HL-60 (cell line): Measurements from ENCODE around the gene GNAL.

Experiments
- DNase-seq, 2 experiments: peaks; one replicate each; pipeline ENCODE4 v3.0.0-alpha.2; 2010 to 2020; ENCODE audit warnings: low read depth in 1 of 2, low spot score in 1 of 2
- H3K27ac ChIP-seq: fragments of 250-450 bp; sonication (Bioruptor Pico); replicated peaks from 2 replicates; pipeline ENCODE4 v1.5.1; 2020; ENCODE audit warnings: mild to moderate bottlenecking, moderate library complexity
- H3K27me3 ChIP-seq: fragments of 250-450 bp; sonication (Bioruptor Pico); 2 replicates; pipeline ENCODE4 v1.5.1; 2021; ENCODE audit warnings: mild to moderate bottlenecking, moderate library complexity; ENCODE audit not compliant: insufficient read depth, poor library complexity, severe bottlenecking
- H3K4me3 ChIP-seq: replicated peaks from 2 replicates; pipeline ENCODE4 v1.5.1; 2011; ENCODE audit warnings: mild to moderate bottlenecking, control low read depth, low read length; ENCODE audit not compliant: insufficient read depth
- GABPA ChIP-seq: IDR thresholded peaks from 2 replicates; pipeline ENCODE4 v1.6.1; 2012; ENCODE audit warnings: low read depth
- POLR2AphosphoS5 ChIP-seq: IDR thresholded peaks from 2 replicates; pipeline ENCODE4 v1.6.1; 2012; ENCODE audit warnings: low read depth
- SPI1 ChIP-seq: IDR thresholded peaks from 2 replicates; pipeline ENCODE4 v1.6.1; 2012; ENCODE audit warnings: low read depth, mild to moderate bottlenecking, borderline replicate concordance
- TF ChIP-seq, protein P1 (sequence below): IDR thresholded peaks from 2 replicates; pipeline ENCODE4 v1.6.1; 2012; ENCODE audit warnings: low read depth; ENCODE audit not compliant: insufficient replicate concordance
- TF ChIP-seq, protein P2 (sequence below): IDR thresholded peaks from one replicate; pipeline ENCODE4 v1.5.1; 2011; ENCODE audit warnings: low read length, control low read depth, inconsistent platforms; ENCODE audit not compliant: insufficient read depth

Gene GNAL

GRCh38 chr18:11657554-11657953 is 31.5 kb upstream of the GNAL start:
- Histone ChIP-seq H3K27ac (no peak overlapping the region), H3K27me3 (peaks cover 34% of the 10 kb centered on the region), H3K4me3 (no peak overlapping the region)
- TF ChIP-seq, protein P1, sequence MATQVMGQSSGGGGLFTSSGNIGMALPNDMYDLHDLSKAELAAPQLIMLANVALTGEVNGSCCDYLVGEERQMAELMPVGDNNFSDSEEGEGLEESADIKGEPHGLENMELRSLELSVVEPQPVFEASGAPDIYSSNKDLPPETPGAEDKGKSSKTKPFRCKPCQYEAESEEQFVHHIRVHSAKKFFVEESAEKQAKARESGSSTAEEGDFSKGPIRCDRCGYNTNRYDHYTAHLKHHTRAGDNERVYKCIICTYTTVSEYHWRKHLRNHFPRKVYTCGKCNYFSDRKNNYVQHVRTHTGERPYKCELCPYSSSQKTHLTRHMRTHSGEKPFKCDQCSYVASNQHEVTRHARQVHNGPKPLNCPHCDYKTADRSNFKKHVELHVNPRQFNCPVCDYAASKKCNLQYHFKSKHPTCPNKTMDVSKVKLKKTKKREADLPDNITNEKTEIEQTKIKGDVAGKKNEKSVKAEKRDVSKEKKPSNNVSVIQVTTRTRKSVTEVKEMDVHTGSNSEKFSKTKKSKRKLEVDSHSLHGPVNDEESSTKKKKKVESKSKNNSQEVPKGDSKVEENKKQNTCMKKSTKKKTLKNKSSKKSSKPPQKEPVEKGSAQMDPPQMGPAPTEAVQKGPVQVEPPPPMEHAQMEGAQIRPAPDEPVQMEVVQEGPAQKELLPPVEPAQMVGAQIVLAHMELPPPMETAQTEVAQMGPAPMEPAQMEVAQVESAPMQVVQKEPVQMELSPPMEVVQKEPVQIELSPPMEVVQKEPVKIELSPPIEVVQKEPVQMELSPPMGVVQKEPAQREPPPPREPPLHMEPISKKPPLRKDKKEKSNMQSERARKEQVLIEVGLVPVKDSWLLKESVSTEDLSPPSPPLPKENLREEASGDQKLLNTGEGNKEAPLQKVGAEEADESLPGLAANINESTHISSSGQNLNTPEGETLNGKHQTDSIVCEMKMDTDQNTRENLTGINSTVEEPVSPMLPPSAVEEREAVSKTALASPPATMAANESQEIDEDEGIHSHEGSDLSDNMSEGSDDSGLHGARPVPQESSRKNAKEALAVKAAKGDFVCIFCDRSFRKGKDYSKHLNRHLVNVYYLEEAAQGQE: no peak
- no peak for TF ChIP-seq POLR2AphosphoS5
- TF ChIP-seq GABPA: no peak
- TF ChIP-seq, protein P2, sequence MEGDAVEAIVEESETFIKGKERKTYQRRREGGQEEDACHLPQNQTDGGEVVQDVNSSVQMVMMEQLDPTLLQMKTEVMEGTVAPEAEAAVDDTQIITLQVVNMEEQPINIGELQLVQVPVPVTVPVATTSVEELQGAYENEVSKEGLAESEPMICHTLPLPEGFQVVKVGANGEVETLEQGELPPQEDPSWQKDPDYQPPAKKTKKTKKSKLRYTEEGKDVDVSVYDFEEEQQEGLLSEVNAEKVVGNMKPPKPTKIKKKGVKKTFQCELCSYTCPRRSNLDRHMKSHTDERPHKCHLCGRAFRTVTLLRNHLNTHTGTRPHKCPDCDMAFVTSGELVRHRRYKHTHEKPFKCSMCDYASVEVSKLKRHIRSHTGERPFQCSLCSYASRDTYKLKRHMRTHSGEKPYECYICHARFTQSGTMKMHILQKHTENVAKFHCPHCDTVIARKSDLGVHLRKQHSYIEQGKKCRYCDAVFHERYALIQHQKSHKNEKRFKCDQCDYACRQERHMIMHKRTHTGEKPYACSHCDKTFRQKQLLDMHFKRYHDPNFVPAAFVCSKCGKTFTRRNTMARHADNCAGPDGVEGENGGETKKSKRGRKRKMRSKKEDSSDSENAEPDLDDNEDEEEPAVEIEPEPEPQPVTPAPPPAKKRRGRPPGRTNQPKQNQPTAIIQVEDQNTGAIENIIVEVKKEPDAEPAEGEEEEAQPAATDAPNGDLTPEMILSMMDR: no peak
- no peak for TF ChIP-seq SPI1
- no peak for DNase-seq

GRCh38 chr18:11658019-11658418 is 31.0 kb upstream of the GNAL start:
- H3K27me3 ChIP-seq: peaks cover 31% of the 10 kb centered on the region
- no peak for DNase-seq
- no peak overlapping the region for H3K4me3 ChIP-seq
- TF ChIP-seq, protein P2: no peak
- TF ChIP-seq POLR2AphosphoS5 (no peak), SPI1 (no peak), GABPA (no peak)
- TF ChIP-seq, protein P1: no peak
- no peak overlapping the region for H3K27ac ChIP-seq

- Histone ChIP-seq H3K27ac (no peak overlapping the region), H3K27me3 (peaks cover 26% of the 10 kb centered on the region), H3K4me3 (no peak overlapping the region)
- no peak for TF ChIP-seq GABPA
- no peak for TF ChIP-seq SPI1
- TF ChIP-seq, protein P2: no peak
- TF ChIP-seq, protein P1: no peak
- no peak for TF ChIP-seq POLR2AphosphoS5
- DNase-seq: no peak
Measured at GRCh38 chr18:11658989-11659388, 30.1 kb upstream of the GNAL start.
